GM03348 (cell line): ENCODE data around the gene SLC16A13.
"Not testable (repeated sequence)": the region's sequence is repeated elsewhere in the genome, so short reads cannot be mapped to it uniquely, and the experiment has no call there.

ENCODE experiments used
- DNase-seq: peaks from one replicate; pipeline ENCODE4 v3.0.0; 2012; ENCODE audit warnings: low spot score

The SLC16A13 gene

DNA sequence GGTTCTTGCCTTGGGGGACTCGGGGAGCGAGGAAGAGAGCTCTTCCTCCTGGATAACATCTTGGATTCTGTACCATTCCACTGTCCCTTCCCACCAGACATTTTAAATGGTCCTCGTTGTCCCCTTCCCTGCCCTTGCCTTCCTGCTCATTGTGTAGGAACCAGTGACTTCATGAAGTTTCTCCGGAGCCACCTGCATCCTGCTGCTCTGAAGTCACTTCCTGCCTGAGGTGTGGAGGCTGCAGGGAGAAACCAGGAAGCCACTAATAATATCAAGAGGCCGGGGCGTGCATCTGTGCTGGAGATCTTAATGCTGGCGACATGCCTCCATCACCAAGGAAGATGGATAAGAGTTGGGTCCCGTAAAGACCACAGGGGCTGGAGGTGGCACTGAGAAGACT, 6.2 kb upstream of the SLC16A13 start:
- DNase-seq = no peak

DNA sequence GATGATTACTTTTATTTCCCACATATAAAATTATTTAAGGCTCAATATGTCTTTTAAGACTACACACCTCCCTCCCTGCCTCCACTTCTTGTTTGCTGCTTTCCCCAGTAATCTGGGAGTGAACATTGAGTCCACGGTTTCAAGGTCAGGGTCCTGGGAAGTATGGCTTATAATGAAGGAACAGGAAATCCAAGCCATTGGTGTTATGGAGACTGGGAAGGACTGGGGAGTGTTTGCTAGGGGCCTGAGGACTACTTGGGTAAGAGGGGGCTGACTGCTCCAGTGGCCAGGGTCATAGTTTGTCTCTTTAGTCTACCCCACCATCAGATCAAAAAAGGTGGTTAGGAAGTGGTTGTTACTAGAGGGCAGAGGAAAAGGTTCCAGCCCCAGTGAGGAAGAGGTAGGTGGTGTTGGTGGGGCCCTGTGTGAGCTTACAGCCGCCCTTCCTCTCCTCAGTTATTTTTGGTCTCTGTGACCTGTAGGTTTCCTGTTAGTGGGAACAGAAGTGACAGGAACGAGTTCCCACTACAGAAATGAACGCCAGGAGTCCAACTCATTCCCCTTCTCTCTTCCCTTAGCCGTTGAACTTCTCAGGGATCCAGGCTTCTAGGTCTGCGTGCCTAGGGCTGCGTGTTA, 742 bp upstream of the SLC16A13 start:
- no peak for DNase-seq

DNA sequence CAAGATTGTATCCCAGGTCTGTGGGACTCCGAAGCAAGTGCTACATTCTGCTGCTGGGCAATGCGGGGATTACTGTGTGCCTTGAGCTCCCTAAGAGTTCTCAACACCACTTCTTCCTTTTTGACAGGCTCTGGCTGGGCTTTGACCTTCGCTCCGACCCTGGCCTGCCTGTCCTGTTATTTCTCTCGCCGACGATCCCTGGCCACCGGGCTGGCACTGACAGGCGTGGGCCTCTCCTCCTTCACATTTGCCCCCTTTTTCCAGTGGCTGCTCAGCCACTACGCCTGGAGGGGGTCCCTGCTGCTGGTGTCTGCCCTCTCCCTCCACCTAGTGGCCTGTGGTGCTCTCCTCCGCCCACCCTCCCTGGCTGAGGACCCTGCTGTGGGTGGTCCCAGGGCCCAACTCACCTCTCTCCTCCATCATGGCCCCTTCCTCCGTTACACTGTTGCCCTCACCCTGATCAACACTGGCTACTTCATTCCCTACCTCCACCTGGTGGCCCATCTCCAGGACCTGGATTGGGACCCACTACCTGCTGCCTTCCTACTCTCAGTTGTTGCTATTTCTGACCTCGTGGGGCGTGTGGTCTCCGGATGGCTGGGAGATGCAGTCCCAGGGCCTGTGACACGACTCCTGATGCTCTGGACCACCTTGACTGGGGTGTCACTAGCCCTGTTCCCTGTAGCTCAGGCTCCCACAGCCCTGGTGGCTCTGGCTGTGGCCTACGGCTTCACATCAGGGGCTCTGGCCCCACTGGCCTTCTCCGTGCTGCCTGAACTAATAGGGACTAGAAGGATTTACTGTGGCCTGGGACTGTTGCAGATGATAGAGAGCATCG, 2.4 kb downstream of the SLC16A13 start:
- DNase-seq = no peak

DNA sequence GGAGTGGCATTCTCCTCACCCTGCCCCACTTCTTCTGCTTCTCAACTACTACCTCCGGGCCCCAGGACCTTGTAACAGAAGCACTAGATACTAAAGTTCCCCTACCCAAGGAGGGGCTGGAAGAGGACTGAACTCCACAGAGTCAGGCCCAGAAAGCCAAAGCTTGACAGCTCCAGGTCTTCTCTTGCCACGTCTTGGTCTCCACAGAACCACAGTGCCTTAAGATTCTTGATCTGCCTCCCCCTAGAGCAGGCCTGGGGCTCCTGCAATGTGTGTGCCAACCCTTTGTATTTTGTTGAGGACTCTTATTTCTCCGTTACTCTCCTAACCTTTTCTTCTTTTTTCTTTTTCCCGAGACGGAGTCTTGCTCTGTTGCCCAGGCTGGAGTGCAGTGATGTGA, 4.0 kb downstream of the SLC16A13 start:
- DNase-seq = no peak

DNA sequence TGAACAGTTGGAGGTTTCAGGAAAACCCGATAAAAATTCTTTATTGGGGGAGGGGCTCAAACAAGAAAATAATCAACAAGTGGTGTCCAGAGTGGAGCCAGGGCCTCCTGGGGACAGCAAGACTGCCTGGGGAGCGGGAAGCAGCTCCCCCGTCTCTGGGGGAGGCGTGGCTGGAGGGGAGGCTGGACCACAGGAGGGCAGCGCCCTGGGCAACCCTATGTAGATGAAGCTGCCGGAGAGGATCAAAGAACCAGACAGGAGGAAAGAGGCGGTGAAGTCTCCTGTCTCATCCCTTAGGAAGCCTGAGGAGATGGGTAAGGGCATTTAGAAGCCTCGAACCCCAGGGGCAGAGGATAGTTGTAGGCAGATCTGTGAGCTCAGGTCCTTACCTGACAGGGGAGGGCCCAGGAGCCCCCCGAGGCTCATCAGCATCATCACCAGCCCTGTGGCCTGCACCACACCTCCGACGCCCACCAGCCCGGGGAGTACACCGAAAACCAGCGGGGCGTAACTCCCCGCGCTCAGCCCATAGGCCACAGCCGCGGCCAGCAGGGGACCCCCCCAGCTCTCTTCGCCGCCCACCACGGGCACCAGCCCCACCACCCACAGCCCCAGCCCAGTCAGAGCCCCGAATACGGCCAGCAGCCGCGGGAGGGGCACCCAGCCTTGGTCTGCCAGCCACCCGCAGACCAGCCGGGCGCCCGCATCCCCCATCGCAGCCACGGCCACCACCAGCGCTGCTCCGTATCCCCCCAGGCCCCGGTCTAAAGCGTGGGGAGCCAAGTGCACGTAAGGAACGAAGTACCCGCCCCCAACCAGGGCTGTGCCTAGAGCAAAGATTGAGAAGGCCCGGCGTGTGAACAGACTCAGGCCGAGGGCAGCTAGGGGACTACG, 6.0 kb downstream of the SLC16A13 start:
- no peak for DNase-seq

DNA sequence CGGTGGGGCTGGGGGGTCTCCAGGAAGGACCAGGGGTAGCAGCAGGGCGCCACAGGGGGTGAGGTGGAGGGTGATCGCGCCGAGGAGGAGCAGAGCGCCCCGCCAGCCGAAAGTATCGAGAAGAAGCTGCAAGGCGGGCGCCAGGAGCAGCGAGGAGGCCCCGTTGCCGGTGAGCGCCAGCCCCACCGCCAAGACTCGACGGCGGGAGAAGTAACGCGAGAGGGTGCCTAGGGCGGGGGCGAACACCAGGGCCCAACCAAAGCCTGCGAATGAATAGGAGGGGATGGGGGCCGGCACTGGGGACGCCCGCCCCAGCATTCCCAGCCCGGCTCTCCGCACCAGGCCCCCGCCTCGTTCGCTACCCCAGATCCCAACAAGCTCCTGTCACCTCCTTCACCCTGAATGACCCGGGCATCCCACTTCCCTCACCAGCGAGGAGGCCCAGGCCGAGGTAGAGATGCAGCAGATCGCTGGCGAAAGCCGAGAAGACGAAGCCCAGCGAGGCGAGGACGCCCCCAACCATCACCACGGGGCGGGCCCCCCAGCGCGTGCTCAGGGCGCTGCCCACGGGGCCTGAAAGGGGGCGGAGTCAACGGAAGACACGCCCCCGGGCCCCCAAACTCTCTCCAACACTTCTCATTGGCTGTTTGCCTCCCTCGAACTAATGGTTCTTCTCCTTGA, 6.8 kb downstream of the SLC16A13 start:
- DNase-seq = peak; percentile 38

DNA sequence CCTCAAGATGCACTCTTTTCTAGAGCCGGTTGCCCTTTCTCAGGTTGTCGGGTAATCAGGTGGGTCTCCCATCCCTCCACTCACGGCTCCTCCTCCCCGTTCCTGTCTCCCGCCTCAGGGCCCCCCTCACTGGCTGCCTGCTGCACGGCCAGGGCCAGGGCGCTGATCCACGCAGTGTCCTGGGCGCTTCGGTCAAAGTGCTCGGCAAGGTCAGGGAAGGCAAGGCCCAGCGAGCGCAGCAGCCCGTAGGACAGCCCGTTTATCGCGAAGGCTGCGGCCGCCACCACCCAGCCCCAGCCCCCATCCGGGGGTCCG, 7.3 kb downstream of the SLC16A13 start:
- no peak for DNase-seq

DNA sequence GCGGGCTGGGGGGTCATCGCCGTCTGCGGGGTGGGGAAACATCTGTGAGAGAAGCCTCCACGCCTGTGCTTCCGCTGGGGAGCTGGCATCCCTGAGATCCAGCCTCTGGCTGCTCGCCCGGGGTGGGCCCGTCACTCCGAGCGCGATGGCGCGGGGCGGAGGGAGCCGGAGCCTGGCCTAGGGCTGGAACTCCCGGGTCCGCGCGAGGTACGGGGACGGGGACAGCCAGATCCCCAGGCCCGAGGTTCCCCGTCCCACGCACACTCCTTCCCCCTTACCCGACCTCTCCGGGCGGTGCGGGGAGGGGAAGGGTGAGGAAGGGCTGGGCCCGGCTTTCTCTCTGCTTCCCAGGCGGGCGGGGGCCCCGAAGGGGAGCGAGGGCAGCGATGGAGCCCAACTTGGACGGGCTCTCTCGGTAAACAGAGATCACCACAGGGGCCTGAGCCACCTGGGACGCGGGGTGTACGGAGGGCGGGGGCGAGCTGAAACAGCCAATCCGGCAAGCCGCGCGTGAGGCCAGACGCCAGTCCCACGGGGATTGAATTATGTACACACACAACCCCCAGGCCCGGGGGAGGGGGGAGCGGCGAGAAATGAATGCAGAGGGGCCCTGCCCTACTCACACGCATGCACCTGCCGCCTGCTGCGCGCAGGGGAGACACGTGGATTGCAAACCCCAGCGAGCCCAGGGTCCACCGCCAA, 7.8 kb downstream of the SLC16A13 start, which contains the start of gene SLC16A11:
Gene SLC16A11, minus strand, starts transcription at position 596 of the 702 bp plus-strand sequence. Its CDS starts 579 bp downstream, at position 17.
- peak; percentile 57 for DNase-seq

DNA sequence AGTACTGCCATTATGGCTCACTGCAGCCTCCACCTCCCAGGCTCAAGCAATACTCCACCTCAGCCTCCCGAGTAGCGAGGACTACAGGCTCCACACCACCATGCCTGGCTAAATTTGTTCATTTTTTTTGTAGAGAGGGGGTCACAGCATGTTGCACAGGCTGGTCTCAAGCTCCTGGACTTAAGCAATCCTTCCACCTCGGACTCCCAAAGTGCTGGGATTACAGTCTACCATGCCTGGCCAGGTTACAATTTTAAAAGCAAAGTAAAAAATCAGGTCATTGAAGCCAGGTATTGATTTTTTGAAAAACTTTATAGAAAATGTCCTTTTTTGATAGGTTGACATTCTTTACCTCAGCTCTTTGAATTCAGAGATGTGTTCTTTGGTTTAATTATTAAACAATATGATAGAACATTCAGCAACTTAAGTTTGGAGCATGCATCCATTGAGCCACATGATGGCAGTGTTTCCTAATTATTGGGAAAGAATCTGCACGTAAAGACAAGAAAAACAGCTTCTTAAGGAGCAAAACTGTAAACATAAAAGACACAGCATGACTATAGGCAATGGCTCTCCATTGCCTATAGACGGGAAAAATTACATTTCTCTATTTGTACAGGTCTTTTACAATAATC, 9.8 kb downstream of the SLC16A13 start:
- peak; percentile 74 for DNase-seq

DNA sequence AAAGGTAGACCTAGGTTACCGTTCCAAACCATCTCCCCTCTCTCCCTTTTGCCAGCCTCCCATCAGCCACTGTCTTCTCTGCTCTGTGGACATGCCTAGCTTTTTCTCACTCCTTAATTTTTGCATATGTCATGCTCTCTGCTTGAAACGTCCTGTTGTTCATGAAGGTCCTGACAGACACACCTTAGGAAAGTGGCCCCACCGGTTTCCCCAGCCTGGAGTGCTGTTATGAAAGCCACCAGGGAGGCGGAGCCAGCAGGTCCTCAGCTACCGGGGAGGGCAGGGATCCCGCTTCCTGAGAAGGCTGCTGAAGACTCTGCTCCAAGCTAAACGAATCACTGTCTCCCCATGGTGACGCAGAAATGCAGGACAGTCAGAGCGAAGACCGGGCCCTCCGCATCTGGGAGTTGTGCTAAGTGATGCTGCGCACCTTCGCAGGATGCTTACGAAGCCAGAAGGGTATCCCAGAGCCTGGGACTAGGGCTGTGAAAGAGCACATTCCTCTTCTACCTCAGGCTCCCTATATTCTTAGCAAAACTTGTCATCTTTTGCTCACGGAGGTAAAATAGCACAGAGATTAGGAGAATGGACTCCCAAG, 10.4 kb downstream of the SLC16A13 start:
- DNase-seq = no peak

DNA sequence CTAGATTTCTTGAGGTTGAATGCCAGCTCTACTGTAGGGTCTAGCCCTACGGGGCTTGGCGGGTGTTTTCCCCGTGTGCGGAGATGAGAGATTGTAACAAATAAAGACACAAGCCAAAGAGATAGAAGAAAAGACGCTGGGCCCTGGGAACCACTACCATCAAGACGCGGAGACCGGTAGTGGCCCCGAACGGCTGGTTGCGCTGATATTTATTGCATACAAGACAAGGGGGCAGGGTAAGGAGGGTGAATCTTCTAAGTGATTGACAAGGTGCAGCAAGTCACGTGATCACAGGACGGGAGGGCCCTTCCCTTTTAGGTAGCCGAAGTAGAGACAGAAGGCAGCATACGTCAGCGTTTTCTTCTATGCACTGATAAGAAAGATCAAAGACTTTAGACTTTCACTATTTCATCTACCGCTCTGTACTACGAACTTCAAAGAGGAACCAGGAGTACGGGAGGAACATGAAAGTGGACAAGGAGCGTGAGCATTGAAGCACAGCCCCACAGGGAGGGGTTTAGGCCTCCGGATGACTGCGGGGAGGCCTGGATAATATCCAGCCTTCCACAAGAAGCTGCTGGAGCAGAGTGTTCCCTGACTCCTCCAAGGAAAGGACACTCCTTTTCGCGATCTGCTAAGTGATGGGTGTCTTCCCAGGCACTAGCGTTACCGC, 11.0 kb downstream of the SLC16A13 start:
- not testable (repeated sequence) for DNase-seq

DNA sequence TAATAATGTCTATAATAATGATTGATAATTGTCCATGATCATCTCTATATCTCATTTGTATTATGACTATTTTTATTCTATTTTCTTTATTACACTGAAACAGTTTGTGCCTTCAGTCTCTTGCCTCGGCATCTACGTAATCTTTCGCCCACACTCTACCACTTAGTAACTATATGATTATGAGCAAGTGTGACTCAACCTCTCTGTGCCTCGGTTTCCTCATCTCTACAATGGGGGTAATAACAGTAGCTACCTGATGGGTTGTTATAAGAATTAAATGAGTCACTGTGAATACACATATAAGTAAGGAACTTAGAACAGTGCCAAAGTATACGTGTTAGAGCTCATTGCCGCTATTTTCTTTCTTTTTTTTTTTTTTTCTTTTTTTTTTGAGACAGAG, 11.8 kb downstream of the SLC16A13 start:
- DNase-seq = no peak

DNA sequence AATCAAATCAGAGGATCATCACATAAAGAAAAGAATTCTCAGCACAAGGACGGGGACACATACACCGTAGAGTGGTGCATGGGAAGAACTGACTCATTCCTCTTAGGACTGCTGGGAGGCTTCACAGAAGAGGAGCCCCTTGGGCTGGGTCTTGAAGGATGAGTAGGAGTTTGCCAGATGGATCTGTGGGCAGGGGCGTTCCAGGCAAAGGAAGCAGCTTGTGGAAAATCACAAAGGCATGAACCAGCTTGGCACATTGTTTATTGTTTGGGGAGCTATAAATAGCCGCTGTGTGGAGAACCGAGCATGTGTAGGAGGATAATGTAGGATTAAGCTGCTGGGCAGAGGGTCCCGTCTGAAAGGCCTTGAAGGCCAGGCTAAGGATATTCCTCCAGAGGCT, 13.2 kb downstream of the SLC16A13 start:
- DNase-seq = no peak

DNA sequence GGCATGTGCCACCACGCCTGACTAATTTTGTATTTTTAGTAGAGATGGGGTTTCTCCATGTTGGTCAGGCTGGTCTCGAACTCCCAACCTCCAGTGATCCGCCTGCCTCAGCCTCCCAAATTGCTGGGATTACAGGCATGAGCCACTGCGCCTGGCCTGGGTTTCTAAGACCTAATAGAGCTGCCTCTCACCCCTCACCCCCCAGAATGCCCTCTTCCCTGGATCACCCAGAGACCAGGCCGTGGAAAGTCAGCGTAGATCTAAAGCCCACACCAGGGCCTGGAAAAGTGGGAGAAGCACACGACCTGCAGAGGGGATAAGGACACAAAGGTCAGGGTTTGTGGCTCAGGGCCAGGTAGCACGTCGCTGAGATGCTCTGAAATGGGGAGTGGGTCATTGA, 14.8 kb downstream of the SLC16A13 start:
- DNase-seq = not testable (repeated sequence)

DNA sequence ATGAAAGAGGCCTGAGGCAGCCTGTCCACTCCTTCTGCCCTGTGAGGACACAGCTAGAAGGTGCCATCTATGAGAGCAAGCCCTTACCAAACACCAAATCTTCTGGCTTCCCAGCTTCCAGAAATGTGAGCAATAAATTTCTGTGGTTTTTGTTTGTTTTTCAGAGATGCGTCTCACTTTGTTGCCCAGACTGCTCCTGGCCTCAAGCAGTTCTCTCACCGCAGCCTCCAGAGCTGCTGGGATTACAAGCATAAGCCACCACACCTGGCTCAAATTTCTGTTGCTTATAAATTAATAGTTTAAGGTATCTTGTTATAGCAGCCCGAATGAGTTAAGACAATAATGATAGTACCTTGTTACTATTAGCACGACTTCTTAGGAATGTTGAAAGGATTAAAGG, 20.6 kb downstream of the SLC16A13 start:
- DNase-seq = no peak

DNA sequence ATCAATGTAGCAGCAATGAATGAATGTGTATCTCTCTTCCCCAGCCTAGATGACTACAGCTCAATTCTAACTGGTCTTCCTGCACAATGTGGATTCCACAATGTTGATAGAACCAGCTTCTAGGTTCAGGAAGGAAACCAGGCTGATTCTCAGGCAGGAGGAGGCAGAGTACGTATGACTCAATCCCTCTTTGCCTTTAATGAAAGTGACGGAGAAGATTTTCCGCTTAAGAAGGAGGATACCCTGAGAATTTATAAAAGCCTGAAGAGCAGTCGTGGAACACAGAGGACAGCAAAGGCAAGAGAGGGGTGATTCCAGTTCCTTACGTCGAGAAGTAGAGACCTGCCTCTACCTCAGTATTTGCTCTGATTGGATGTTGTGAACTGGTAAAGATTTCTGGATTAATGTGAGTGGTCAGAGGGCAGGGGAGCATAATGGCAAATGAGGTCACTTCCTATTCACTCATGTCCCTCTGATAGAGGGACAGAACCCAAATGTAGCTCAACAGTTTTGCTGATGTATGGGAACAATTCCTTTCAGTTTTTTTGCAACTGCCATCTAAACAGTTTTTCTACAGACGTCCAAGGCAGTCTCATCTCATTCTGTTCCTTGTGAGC, 23.1 kb downstream of the SLC16A13 start:
- no peak for DNase-seq

DNA sequence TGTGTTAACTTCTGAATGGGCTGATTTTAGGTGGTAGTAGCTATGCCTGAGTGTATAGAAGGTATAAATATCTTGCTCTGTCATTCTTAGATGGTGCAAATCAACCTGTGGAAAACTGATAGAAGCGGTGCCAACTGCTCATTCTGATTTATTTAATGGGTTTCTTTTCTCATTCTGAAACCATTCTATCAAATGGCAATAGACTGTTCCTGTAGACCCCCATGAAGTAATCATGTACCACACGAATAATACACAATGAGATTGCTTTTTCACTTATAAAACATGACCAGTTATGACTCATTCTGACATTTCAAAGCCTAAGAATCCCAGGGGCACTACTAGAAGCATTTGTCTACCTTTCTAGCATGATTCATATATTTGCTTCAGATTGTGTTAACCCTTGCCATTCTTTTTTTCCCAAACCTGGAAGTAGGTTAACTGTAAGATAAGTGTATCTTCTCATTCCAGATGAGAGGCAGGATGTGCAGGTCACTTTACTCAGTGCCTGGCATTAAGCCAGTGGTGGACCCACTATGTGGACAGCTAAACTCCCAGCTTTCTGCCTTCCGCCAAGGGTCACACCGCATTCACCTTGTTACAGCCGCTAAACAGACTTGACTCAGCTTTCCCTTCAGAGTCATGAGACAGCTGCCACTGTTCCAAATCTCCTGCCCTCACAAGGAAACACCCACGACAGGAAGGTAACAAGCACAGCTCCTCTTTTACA, 24.5 kb downstream of the SLC16A13 start:
- no peak for DNase-seq

DNA sequence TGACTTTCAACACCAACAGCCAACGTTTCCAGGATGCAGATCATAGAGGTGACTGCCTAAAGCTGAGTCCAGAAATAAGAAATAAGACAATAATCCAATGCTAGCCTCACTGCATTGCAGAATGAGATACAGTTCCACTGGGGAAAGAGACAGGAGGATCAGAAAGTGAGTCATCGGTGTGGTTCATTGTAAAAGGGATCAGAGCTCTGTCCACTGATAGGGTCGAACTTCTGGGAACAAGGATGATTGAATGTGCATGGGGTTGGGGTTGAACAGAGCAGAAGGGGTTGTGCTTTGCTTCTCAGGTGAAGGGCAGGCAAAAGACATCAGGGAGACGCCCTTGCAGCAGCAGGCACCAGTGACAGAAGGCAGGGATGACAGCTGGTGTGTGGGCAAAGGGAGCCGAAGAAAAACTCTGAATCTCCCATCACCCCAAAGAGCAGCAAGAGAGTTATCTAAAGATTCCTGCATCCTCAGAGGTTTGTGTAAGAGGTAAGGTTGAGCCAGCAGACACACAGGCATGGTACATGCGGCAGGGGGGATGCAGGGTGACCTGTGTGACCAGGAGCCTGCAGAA, 27.8 kb downstream of the SLC16A13 start:
- DNase-seq = no peak
